NCI-H1105 treated with DMSO at 0.1 percent for 48 hours (cell line): Measurements from ENCODE around the gene COX7A1.

Source experiments
- DNase-seq: peaks from one replicate; lab custom pipeline; 2025; lab: John Stamatoyannopoulos, UW

Gene COX7A1

DNA sequence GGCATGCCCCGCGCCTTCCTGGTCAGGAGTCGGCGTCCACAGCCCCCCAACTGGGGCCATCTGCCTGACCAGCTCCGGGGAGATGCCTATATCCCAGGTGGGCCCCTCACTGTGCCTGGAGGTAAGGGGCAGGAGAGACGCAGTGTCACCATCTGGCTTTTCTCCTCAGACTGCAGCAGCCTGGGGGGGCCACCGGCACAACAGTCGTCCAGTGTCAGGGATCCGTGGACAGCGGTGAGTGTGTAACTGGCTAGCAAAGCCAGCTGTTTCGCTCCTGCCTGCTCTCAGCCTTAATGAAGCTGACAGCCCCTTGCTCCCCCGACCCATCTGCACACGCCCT, 41.1 kb downstream of the COX7A1 start:
- DNase-seq, result no peak

DNA sequence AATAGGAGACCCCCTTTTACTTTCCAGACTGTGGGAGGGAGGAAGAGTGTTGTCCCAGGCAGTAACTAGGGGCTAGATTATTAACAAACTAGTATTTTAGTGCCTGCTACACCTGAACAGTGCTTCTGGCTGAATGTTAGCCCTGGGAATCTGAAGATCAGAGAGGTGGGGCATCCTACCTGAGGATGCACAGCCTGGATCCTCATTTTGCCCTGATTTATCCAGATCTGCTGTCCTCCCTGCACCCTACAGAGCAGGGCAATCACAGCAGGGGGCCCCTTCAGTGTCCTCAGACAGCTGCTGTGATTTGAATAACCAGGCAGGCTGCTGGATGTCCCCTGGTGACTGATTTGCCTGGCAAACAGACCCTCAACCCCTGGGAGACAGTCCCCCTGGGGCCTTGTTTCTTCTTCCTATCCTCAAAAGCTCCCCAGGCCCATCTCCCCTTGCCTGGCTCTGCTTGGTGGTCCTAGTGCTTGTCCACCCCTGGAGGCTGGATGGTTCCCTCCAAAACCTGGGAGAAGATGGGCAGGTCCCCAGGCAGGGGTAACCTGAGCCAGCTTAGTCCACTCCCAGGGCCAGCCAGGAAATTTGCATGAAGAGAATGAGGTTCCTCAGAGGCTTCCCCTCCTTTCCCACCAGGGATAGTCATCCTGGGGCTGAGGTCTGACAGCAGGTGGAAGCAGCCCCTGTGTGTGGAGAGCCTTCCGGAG, 41.6 kb downstream of the COX7A1 start, which contains the start of gene OVOL3:
Gene OVOL3, plus strand, starts transcription at position 657 of the 713 bp plus-strand sequence. CDS start 60 bp downstream, outside the sequence.
- no peak for DNase-seq

DNA sequence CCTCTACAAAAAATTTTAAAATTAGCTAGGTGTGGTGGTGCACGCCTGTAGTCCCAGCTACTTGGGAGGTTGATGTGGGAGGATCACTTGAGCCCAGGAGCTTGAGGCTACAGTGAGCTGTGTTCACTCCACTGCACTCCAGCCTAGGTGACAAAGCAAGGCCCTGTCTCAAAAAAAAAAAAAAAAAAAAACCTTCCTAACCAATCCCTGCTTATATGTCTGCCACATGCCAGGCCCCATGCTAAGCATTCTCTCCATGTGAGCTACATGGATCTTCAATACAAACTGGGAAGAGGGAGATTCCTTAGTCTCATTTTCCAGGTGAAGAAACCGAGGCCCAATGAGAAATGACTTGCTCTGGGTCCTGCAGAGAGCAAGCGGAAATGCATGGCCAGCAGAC, 43.6 kb downstream of the COX7A1 start:
- DNase-seq, result no peak

DNA sequence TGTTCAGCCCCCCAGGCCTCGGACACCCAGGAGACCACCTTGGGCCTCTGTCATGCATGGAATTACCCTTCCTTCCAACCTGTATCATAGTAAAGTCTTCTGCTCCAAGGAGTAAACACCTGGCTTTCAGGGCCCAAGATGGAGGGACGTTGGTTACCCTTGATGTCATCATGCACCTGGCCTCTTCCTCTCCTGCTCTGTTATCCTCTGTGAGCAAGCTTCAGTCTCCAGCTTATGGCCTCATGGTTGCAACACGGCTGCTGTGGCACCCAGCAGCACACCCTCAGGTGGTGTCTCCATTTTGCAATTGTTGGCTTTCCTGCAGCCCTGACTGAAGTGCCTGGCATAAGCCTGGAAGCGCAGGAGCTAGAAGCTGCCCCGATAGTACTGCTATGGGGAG, 45.3 kb downstream of the COX7A1 start:
- no peak for DNase-seq

DNA sequence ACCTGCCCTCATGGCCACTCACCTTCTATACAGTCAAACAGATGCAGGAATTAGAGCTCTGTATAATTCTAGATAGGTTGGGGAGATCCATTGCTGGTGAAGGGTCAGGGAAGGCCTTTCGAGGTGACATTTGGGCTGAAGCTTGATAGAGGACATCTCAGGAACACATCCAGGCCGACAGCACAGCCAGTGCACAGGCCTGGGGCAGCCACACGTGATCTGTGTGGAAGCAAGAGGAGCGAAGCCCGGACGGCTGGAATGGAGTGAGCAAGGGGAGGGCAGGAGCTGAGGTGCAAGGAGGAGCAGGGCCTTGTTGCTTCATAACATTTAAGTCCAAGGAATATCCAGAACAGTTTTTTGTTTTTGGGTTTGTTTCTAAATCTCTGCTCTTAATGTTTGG, 45.8 kb downstream of the COX7A1 start:
- DNase-seq, result no peak

DNA sequence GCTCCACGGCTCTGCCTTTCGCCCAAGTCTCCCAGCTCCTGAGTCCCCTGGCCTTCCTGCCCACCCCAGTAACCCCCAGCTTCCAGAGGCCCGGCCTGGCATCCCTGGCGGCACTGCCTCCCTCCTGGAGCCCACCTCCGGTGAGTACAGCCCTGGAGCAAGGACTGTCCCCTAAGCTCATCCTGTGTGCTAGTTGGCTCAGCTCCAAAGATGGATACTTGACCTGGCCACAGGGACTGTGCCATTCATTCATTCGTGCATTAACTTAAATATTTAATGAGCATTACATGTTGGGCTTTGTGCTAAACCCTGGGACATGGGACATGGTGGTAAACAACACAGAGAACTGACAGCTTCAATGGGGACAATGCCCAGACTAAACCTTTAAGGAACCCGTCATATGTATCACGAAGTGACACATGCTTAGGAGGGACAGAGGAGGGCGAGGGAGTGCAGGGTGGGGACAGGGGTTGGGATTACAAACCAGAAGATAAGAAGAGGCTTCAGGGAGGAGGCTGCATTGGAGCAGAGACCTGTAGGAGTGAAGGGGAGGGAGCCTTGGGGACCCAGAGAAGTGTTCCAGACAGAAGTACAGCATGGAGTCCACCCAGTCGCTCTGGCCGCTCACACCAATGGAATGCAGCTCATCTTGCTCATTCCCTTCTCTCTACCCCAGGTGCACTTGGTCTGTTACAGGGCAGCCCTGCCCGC, 48.2 kb downstream of the COX7A1 start:
- DNase-seq, result no peak

DNA sequence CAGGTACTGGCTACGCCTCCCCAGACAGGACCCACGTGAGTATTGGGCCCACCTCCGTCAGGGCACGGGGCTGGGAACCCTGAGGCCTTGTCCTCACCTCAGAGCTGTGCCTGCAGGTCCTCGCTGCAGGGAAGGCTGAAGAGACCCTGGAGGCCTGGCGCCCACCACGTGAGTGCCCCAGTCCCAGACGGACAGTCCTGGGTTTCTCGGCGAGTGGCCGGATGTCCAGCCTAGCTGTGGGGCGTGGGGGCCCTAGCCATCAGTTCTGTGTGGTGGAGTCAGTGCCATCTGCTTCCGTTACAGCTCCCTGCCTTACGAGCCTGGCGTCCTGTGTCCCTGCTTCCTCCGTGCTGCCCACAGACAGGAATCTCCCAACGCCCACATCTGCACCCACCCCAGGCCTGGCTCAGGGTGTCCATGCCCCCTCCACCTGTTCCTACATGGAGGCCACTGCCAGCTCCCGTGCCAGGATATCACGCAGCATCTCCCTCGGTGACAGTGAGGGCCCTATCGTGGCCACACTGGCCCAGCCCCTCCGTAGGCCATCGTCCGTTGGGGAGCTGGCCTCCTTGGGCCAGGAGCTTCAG, 49.1 kb downstream of the COX7A1 start:
- no peak for DNase-seq

DNA sequence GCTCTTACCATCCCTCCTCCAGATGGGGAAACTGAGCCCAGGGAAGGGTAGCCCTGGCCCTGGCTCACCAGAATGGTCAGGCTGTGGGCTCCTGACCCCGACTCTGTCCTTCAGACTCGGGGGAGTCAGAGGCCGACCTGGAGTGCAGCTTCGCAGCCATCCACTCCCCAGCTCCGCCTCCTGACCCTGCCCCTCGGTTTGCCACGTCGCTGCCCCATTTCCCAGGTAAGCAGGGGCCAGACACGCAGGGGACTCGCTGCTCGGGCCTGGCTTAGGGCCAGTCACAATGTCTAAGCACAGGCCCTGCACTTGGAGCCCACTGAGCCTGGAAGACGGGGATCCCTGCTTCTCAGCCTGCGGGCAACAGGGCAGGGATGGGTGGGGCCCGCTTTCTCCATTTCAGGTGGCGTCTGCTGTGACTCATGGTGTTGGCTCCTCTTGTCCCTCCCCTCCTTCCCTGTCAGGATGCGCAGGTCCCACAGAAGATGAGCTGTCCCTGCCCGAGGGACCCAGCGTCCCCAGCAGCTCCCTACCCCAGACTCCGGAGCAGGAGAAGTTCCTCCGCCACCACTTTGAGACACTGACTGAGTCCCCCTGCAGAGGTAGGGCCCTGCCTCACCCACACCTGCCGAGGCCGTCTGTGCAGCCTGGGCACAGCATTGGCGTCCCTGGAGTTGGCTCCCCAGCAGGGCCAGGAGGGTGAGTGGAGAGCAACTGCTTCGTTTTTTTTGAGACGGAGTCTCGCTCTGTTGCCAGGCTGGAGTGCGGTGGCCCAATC, 50.5 kb downstream of the COX7A1 start:
- no peak for DNase-seq
